ENCODE data around the gene GINS1.

GINS1 gene

GRCh38 chr20:25497586-25498279 is 90.3 kb downstream of the GINS1 start:
- TF ChIP-seq YY1 (IDR thresholded peaks at IDR 0.05; ENCODE audit: insufficient read depth, insufficient read length) = no peak
- TF ChIP-seq ZNF274 (IDR thresholded peaks at IDR 0.05; ENCODE audit: low read depth, low read length) = no peak
- Histone ChIP-seq H3K36me3 (ENCODE audit: insufficient read depth, insufficient read length, low read length) (peaks cover 75% of the 10 kb centered on the region), H3K9ac (ENCODE audit: insufficient read length, low read depth) (no peak overlapping the region)

More at GRCh38 chr20:25497586-25498279, 90.3 kb downstream of the GINS1 start:
- no peak overlapping the region for H3K4me3 ChIP-seq (ENCODE audit: insufficient read length, low read depth)
- H3K27me3 ChIP-seq (ENCODE audit: insufficient read depth, insufficient read length) = no peaks in the 10 kb centered on the region
- H3K4me1 ChIP-seq (ENCODE audit: insufficient read depth, insufficient read length) = peaks cover 6% of the 10 kb centered on the region
- DNase-seq (ENCODE audit: low read depth, low spot score) = no peak
- H3K9me3 ChIP-seq (ENCODE audit: insufficient read depth, low read length) = no peaks in the 10 kb centered on the region
